Ovary (tissue), 9 donors: ENCODE results near the gene MCF2L. TPM values are rescaled to one million over a fixed set of nuclear protein-coding genes. Genes with fewer than 3 reads are reported as not detected.
A peak's percentile ranks its signal among the peaks of the same experiment; 100 is the strongest.

Experiments
- DNase-seq, 5 donors: peaks; one replicate each; pipeline ENCODE4 v3.0.0-alpha.2; 2019 to 2020
- H3K27ac ChIP-seq, 2 donors: fragments of 200-600 bp; one replicate each; pipeline versions ENCODE4 v1.5.1 to v1.8.0; 2019 to 2022
- H3K27me3 ChIP-seq: fragments of 200-600 bp; one replicate; pipeline ENCODE4 v1.8.0; 2022
- H3K36me3 ChIP-seq: fragments of 200-600 bp; sonication (generic); one replicate; pipeline ENCODE4 v1.5.1; 2019
- H3K4me1 ChIP-seq: one replicate; pipeline ENCODE4 v1.8.1; 2013; ENCODE audit warnings: mild to moderate bottlenecking, moderate library complexity; ENCODE audit not compliant: insufficient read depth
- H3K4me3 ChIP-seq: fragments of 200-600 bp; sonication (generic); one replicate; pipeline ENCODE4 v1.5.1; 2017
- H3K9me3 ChIP-seq, 2 donors: fragments of 200-600 bp in 1 of 2; sonication (generic) in 1 of 2; one replicate each; pipeline versions ENCODE4 v1.5.1 to v1.8.1; 2013 to 2019; ENCODE audit warnings: mild to moderate bottlenecking in 1 of 2, moderate library complexity in 1 of 2
- EP300 ChIP-seq: sonication (generic); formaldehyde crosslinking; IDR thresholded peaks from one replicate; pipeline ENCODE4 v1.6.1; 2017; ENCODE audit warnings: antibody characterized with exemption
- POLR2A ChIP-seq: fragments of 450-650 bp; IDR thresholded peaks from one replicate; pipeline ENCODE4 v1.6.1; 2017; ENCODE audit warnings: antibody characterized with exemption, mild to moderate bottlenecking, moderate library complexity
- WGBS, 3 donors: extraction: QIAGEN DNeasy Blood & Tissue Kit in 1 of 3; methylation state at CpG; one replicate each; pipeline versions ENCODE4 v1.1.5 to v1.1.7; 2013 to 2017; 5-methylcytosine and 5-hydroxymethylcytosine counted together
- intact Hi-C, 4 donors: fragments of 100-400 bp; cut with DNase I; formaldehyde crosslinking; loops; one replicate each; pipeline versions ENCODE4 v1.11.0 to v1.15.1; 2022 to 2023
- polyA plus RNA-seq, 2 donors: library from polyadenylated mRNA; stranded (reverse); fragments of 200-250 nt in 1 of 2; fragments of 350-450 nt in 1 of 2; fragmentation: Illumina TruSeq in 1 of 2; extraction: RNeasy Lipid Tissue Mini Kit (QIAGEN cat#74804) in 1 of 2; gene quantifications; one replicate each; pipeline ENCODE4 v1.2.3, GENCODE V29; 2013 to 2014
- total RNA-seq, 7 donors: library from RNA; depleted of rRNA in 2 of 7; stranded (reverse); fragments of >200 nt in 2 of 7; fragmentation: NEBNext Ultra II Directional in 3 of 7; extraction: Animal tissue kit (Norgen Biotek cat#: 25700) in 3 of 7; gene quantifications; one replicate each; pipeline versions ENCODE4 v1.1.0 to v1.2.4, GENCODE V29; 2016 to 2023
- TF ChIP-seq, protein P1 (sequence below), 3 donors: fragments of 450-650 bp in 2 of 3; fragments of 200-600 bp in 1 of 3; IDR thresholded peaks; one replicate each; pipeline versions ENCODE4 v1.5.1 to v1.8.0; 2016 to 2022; ENCODE audit warnings: antibody characterized with exemption in 3 of 3, mild to moderate bottlenecking in 1 of 3
- donor health status: DM: no; HTN: no; CAD: no; lungs with moderate emphysema.
- donor health status: DM: no; HTN: no; CAD: no.
- donor health status: Bipolar disorder and iron deficiency.
- donor health status: DM: yes; HTN: yes; CAD: no.
- donor health status: DM: no; HTN: no; CAD: no.
- donor health status: DM: yes; HTN: yes; CAD: no.

The MCF2L gene
- total and polyA plus RNA-seq, 9 donors: 5.6 to 22.2 (median 8.7) TPM

DNA sequence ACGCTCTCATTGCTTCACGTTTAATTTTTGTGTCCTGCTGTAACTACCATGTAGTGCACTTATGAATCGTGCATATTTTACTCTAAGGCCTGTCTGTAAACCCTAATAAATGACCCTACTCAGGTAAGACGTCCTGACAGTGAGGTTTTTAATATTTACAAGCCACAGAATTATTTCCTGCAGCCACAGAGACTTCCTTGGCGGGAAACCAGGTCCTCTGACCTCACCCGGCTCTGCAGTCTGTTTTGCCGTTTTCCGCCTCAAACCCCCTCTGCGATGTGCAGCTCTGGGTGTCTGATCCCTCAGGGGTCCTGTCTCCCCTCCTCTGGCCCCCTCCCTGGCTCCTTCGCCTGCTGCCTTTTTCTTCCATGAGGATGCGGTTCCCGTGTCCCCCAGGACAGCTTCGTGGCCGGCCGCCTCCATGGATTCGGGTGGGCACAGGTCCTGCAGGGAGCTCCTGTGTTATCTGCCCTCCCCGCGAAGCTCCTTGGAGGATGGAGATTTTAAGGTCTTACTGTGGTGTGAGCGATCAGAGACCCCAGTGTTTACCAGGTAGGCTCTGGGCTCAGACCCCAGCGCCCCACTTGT lies 66.3 kb downstream of the MCF2L start:
- H3K36me3 ChIP-seq: no peaks in the 10 kb centered on the region
- H3K27ac ChIP-seq: no peak overlapping the region
- no peaks in the 10 kb centered on the region for H3K9me3 ChIP-seq
- intact Hi-C loops: loop anchor here in 3 of 4 donors (5.0 to 10.0 kb wide), 5 partner anchors 169 to 362 kb away; partner anchors contain the start of genes CUL4A (in 1 of the 3) and PCID2 (in 1 of the 3)
- TF ChIP-seq POLR2A: no peak
- no peak for TF ChIP-seq EP300
- TF ChIP-seq, protein P1, sequence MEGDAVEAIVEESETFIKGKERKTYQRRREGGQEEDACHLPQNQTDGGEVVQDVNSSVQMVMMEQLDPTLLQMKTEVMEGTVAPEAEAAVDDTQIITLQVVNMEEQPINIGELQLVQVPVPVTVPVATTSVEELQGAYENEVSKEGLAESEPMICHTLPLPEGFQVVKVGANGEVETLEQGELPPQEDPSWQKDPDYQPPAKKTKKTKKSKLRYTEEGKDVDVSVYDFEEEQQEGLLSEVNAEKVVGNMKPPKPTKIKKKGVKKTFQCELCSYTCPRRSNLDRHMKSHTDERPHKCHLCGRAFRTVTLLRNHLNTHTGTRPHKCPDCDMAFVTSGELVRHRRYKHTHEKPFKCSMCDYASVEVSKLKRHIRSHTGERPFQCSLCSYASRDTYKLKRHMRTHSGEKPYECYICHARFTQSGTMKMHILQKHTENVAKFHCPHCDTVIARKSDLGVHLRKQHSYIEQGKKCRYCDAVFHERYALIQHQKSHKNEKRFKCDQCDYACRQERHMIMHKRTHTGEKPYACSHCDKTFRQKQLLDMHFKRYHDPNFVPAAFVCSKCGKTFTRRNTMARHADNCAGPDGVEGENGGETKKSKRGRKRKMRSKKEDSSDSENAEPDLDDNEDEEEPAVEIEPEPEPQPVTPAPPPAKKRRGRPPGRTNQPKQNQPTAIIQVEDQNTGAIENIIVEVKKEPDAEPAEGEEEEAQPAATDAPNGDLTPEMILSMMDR (IDR thresholded peaks at IDR 0.05): peak in 1 of 3 donors; percentile 0
- H3K27me3 ChIP-seq: no peaks in the 10 kb centered on the region
- no peak overlapping the region for H3K4me3 ChIP-seq
- 40 to 49% (median 40%) methylated on average over 20 of the region's 20 CpGs for WGBS, 3 donors
- no peak for DNase-seq
- H3K4me1 ChIP-seq: peaks cover 2% of the 10 kb centered on the region

DNA sequence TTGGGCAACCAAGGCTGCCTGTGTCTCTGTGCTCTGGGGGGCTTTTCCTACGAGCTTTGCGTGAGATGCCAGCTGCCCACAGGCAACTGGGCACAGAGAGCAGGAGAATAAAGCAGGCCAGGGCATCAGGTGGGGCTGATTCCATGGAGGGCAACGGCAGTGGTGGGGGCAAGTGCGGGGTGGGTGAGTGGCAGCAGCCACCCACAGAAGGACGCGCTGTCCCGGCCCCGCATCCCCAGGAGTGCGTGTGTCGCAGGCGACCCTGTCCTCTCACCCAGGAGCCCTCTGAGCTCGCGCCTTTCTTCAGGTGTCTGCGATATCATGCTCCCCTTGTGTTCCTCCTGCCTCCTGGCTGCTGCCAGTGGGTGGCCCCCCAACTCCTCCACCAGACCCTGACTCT lies 67.4 kb downstream of the MCF2L start:
- no peak overlapping the region for H3K27ac ChIP-seq
- peaks cover 5% of the 10 kb centered on the region for H3K4me1 ChIP-seq
- intact Hi-C loops: loop anchor here in 3 of 4 donors (5.0 to 10.0 kb wide), 5 partner anchors 168 to 361 kb away; partner anchors contain the start of genes CUL4A (in 1 of the 3) and PCID2 (in 1 of the 3)
- H3K4me3 ChIP-seq: no peak overlapping the region
- TF ChIP-seq, protein P1 (IDR thresholded peaks at IDR 0.05): no peak
- no peak for TF ChIP-seq POLR2A
- no peak for TF ChIP-seq EP300
- H3K27me3 ChIP-seq: no peaks in the 10 kb centered on the region
- WGBS, 3 donors: 93 to 97% (median 94%) methylated on average over 14 of the region's 14 CpGs
- no peaks in the 10 kb centered on the region for H3K9me3 ChIP-seq
- no peak for DNase-seq
- H3K36me3 ChIP-seq: no peaks in the 10 kb centered on the region

DNA sequence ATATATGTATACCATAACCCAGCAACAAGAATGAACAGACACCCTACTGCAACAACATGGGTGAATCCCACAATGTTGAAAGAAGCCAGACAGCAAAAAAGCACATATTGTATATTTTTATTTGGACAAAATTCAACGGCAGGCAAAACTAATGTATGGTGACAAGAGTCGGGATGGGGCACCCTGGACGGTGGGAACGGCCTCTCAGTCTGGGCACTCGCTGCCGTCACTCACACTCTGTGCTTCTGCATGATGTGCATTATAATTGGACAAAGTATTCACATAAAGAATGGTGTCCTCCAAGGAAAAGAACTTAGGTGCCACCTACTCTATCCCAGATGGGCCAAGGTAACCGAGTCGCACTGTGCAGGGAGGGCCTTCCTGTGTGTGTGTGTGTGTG lies 71.0 kb downstream of the MCF2L start:
- H3K9me3 ChIP-seq: no peaks in the 10 kb centered on the region
- H3K27ac ChIP-seq: no peak overlapping the region
- DNase-seq: no peak
- no peak overlapping the region for H3K4me3 ChIP-seq
- peaks cover 5% of the 10 kb centered on the region for H3K4me1 ChIP-seq
- no peak for TF ChIP-seq POLR2A
- TF ChIP-seq, protein P1 (IDR thresholded peaks at IDR 0.05): no peak
- TF ChIP-seq EP300: no peak
- H3K27me3 ChIP-seq: no peaks in the 10 kb centered on the region
- WGBS, 3 donors: 77 to 92% (median 84%) methylated on average over 8 of the region's 8 CpGs
- H3K36me3 ChIP-seq: no peaks in the 10 kb centered on the region
- intact Hi-C loops: no loop called here

DNA sequence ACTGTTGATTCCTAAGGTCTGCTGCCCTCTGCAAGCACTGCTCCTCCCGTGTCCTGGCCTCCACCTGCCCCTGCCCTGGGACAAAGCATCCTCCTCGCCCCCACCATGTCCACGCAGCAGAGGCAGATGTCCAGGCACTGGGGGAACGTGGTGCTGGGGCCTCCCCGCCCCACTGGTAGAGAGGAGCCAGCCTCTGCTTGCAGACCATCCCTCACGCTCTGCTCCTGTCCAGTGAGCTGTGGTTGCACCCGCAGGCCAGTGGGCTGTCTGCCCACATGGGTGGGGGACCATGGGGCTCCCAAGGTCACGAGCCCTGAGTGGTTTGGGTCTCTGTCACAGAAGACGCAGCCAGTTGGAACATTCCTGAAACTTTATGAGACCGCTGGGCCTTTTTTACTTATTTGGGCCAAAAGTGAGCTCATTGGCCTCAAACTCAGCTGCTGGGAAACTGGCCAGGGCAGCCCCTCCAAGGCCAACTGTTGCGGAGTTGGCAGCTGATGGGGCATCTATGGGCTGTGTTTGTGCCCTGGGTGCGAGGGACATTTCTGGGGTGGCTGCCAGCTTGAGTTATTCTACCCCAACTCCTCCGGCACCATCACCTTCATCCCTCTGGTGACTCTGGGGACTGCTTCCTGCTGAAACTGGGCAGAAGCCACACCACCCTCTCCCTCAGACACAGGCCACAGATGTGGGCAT lies 71.7 kb downstream of the MCF2L start:
- no peak for TF ChIP-seq EP300
- TF ChIP-seq, protein P1 (IDR thresholded peaks at IDR 0.05): no peak
- TF ChIP-seq POLR2A: no peak
- H3K9me3 ChIP-seq: no peaks in the 10 kb centered on the region
- WGBS, 3 donors: 48 to 55% (median 49%) methylated on average over 13 of the region's 13 CpGs
- H3K4me3 ChIP-seq: no peak overlapping the region
- peaks cover 4% of the 10 kb centered on the region for H3K4me1 ChIP-seq
- intact Hi-C loops: no loop called here
- H3K27me3 ChIP-seq: no peaks in the 10 kb centered on the region
- H3K27ac ChIP-seq: no peak overlapping the region
- no peaks in the 10 kb centered on the region for H3K36me3 ChIP-seq
- DNase-seq: peak in 2 of 5 donors; percentile 49 to 56
